ENCODE data around the gene NDN.
A peak's percentile ranks its signal among the peaks of the same experiment; 100 is the strongest.
"Not testable (repeated sequence)": the region's sequence is repeated elsewhere in the genome, so short reads cannot be mapped to it uniquely, and the experiment has no call there.

NDN gene, protein sequence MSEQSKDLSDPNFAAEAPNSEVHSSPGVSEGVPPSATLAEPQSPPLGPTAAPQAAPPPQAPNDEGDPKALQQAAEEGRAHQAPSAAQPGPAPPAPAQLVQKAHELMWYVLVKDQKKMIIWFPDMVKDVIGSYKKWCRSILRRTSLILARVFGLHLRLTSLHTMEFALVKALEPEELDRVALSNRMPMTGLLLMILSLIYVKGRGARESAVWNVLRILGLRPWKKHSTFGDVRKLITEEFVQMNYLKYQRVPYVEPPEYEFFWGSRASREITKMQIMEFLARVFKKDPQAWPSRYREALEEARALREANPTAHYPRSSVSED

DNA sequence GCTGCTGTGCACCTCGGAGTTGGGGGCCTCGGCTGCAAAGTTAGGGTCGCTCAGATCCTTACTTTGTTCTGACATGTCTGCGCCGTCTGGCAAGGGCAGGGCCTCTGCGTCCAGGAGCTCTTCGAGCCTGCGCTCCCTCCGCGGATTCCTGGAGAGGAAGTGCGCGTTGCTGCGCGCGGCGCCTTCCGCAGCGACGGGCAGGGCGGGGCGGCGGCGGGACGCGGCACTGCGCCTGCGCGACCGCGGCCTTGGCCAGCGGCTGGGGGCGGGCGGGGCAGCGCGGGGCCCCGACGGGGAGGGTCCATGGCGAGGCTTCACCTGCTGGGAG, at the start of gene NDN:
TSS of gene NDN (minus strand) at position 163 of the 328 bp plus-strand sequence. CDS start at position 75, 88 bp downstream.
- Histone ChIP-seq H3K27ac (ENCODE audit: low read depth, low read length) (no peak within 1 kb of the TSS), H3K36me3 (ENCODE audit: insufficient read depth, low read length) (no peaks in the 10 kb centered on the region), H3K79me2 (ENCODE audit: control insufficient read depth, insufficient read depth, low read length, unreplicated experiment) (no peaks in the 10 kb centered on the region), H3K27me3 (ENCODE audit: insufficient read depth, low read length) (no peaks in the 10 kb centered on the region), H2AFZ (ENCODE audit: low read length, unreplicated experiment) (no peak within 1 kb of the TSS), H3K4me1 (ENCODE audit: control insufficient read depth, insufficient read depth, low read length, unreplicated experiment) (no peaks in the 10 kb centered on the region), H3K4me3 (ENCODE audit: low read depth, low read length) (peak within 1 kb of the TSS; percentile 76)

GRCh38 chr15:23736033-23736673, 49.0 kb upstream of the NDN start:
- no peaks in the 10 kb centered on the region for H3K36me3 ChIP-seq (ENCODE audit: insufficient read depth, low read length)
- H3K4me1 ChIP-seq (ENCODE audit: control insufficient read depth, insufficient read depth, low read length, unreplicated experiment): no peaks in the 10 kb centered on the region
- no peaks in the 10 kb centered on the region for H3K79me2 ChIP-seq (ENCODE audit: control insufficient read depth, insufficient read depth, low read length, unreplicated experiment)
- no peak overlapping the region for H3K4me3 ChIP-seq (ENCODE audit: low read depth, low read length)
- no peaks in the 10 kb centered on the region for H3K27me3 ChIP-seq (ENCODE audit: insufficient read depth, low read length)
- H3K27ac ChIP-seq (ENCODE audit: low read depth, low read length): no peak overlapping the region
- no peak overlapping the region for H2AFZ ChIP-seq (ENCODE audit: low read length, unreplicated experiment)

GRCh38 chr15:23734862-23735261, 47.8 kb upstream of the NDN start:
- H3K36me3 ChIP-seq (ENCODE audit: insufficient read depth, low read length): no peaks in the 10 kb centered on the region
- H2AFZ ChIP-seq (ENCODE audit: low read length, unreplicated experiment): no peak overlapping the region
- no peaks in the 10 kb centered on the region for H3K79me2 ChIP-seq (ENCODE audit: control insufficient read depth, insufficient read depth, low read length, unreplicated experiment)
- H3K4me3 ChIP-seq (ENCODE audit: low read depth, low read length): no peak overlapping the region
- no peaks in the 10 kb centered on the region for H3K27me3 ChIP-seq (ENCODE audit: insufficient read depth, low read length)
- no peaks in the 10 kb centered on the region for H3K4me1 ChIP-seq (ENCODE audit: control insufficient read depth, insufficient read depth, low read length, unreplicated experiment)
- no peak overlapping the region for H3K27ac ChIP-seq (ENCODE audit: low read depth, low read length)

- not testable (repeated sequence) for H3K4me1 ChIP-seq (ENCODE audit: control insufficient read depth, insufficient read depth, low read length, unreplicated experiment); H2AFZ ChIP-seq (ENCODE audit: low read length, unreplicated experiment); H3K27me3 ChIP-seq (ENCODE audit: insufficient read depth, low read length); H3K4me3 ChIP-seq (ENCODE audit: low read depth, low read length); H3K36me3 ChIP-seq (ENCODE audit: insufficient read depth, low read length); H3K27ac ChIP-seq (ENCODE audit: low read depth, low read length); H3K79me2 ChIP-seq (ENCODE audit: control insufficient read depth, insufficient read depth, low read length, unreplicated experiment)
Observed at GRCh38 chr15:23713874-23714656, 27.0 kb upstream of the NDN start.

GRCh38 chr15:23708332-23708731, 21.2 kb upstream of the NDN start:
- Histone ChIP-seq H3K27ac (ENCODE audit: low read depth, low read length) (no peak overlapping the region), H2AFZ (ENCODE audit: low read length, unreplicated experiment) (no peak overlapping the region), H3K4me3 (ENCODE audit: low read depth, low read length) (no peak overlapping the region), H3K36me3 (ENCODE audit: insufficient read depth, low read length) (no peaks in the 10 kb centered on the region), H3K79me2 (ENCODE audit: control insufficient read depth, insufficient read depth, low read length, unreplicated experiment) (no peaks in the 10 kb centered on the region), H3K4me1 (ENCODE audit: control insufficient read depth, insufficient read depth, low read length, unreplicated experiment) (no peaks in the 10 kb centered on the region), H3K27me3 (ENCODE audit: insufficient read depth, low read length) (no peaks in the 10 kb centered on the region)

GRCh38 chr15:23695282-23695681, 8.2 kb upstream of the NDN start:
- Histone ChIP-seq H3K79me2 (ENCODE audit: control insufficient read depth, insufficient read depth, low read length, unreplicated experiment) (no peaks in the 10 kb centered on the region), H2AFZ (ENCODE audit: low read length, unreplicated experiment) (no peak overlapping the region), H3K27ac (ENCODE audit: low read depth, low read length) (no peak overlapping the region), H3K4me3 (ENCODE audit: low read depth, low read length) (no peak overlapping the region), H3K36me3 (ENCODE audit: insufficient read depth, low read length) (no peaks in the 10 kb centered on the region), H3K27me3 (ENCODE audit: insufficient read depth, low read length) (no peaks in the 10 kb centered on the region), H3K4me1 (ENCODE audit: control insufficient read depth, insufficient read depth, low read length, unreplicated experiment) (no peaks in the 10 kb centered on the region)

GRCh38 chr15:23694592-23694991, 7.5 kb upstream of the NDN start:
- H3K27ac ChIP-seq (ENCODE audit: low read depth, low read length): no peak overlapping the region
- no peaks in the 10 kb centered on the region for H3K27me3 ChIP-seq (ENCODE audit: insufficient read depth, low read length)
- no peaks in the 10 kb centered on the region for H3K36me3 ChIP-seq (ENCODE audit: insufficient read depth, low read length)
- no peaks in the 10 kb centered on the region for H3K79me2 ChIP-seq (ENCODE audit: control insufficient read depth, insufficient read depth, low read length, unreplicated experiment)
- H2AFZ ChIP-seq (ENCODE audit: low read length, unreplicated experiment): no peak overlapping the region
- H3K4me3 ChIP-seq (ENCODE audit: low read depth, low read length): no peak overlapping the region
- H3K4me1 ChIP-seq (ENCODE audit: control insufficient read depth, insufficient read depth, low read length, unreplicated experiment): no peaks in the 10 kb centered on the region

DNA sequence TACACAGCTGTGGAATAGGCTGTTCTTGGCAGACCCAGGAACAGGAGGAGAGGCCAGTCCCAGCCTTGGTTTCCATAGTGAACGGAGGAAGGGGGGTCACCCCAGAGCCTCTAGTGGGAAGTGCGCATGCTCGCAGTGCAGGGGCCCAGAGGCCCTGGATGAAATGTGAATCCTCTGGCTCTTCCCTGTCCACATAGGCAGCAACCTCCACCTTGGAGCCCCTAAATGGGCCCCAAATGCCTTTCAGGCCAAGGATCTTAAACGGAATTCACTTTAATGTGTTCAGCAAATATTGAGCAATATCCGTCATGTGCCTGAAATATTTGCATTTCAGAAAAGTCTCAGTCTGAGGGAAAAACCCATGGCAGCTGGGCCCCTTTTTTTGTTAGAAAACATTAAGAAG, 3.3 kb upstream of the NDN start:
- Histone ChIP-seq H3K27ac (ENCODE audit: low read depth, low read length) (no peak overlapping the region), H3K4me3 (ENCODE audit: low read depth, low read length) (no peak overlapping the region), H3K36me3 (ENCODE audit: insufficient read depth, low read length) (no peaks in the 10 kb centered on the region), H3K79me2 (ENCODE audit: control insufficient read depth, insufficient read depth, low read length, unreplicated experiment) (no peaks in the 10 kb centered on the region), H2AFZ (ENCODE audit: low read length, unreplicated experiment) (no peak overlapping the region), H3K27me3 (ENCODE audit: insufficient read depth, low read length) (no peaks in the 10 kb centered on the region), H3K4me1 (ENCODE audit: control insufficient read depth, insufficient read depth, low read length, unreplicated experiment) (no peaks in the 10 kb centered on the region)

GRCh38 chr15:23690015-23690414, 2.9 kb upstream of the NDN start:
- Histone ChIP-seq H3K4me1 (ENCODE audit: control insufficient read depth, insufficient read depth, low read length, unreplicated experiment) (no peaks in the 10 kb centered on the region), H2AFZ (ENCODE audit: low read length, unreplicated experiment) (no peak overlapping the region), H3K27me3 (ENCODE audit: insufficient read depth, low read length) (no peaks in the 10 kb centered on the region), H3K36me3 (ENCODE audit: insufficient read depth, low read length) (no peaks in the 10 kb centered on the region), H3K79me2 (ENCODE audit: control insufficient read depth, insufficient read depth, low read length, unreplicated experiment) (no peaks in the 10 kb centered on the region), H3K4me3 (ENCODE audit: low read depth, low read length) (no peak overlapping the region), H3K27ac (ENCODE audit: low read depth, low read length) (no peak overlapping the region)

DNA sequence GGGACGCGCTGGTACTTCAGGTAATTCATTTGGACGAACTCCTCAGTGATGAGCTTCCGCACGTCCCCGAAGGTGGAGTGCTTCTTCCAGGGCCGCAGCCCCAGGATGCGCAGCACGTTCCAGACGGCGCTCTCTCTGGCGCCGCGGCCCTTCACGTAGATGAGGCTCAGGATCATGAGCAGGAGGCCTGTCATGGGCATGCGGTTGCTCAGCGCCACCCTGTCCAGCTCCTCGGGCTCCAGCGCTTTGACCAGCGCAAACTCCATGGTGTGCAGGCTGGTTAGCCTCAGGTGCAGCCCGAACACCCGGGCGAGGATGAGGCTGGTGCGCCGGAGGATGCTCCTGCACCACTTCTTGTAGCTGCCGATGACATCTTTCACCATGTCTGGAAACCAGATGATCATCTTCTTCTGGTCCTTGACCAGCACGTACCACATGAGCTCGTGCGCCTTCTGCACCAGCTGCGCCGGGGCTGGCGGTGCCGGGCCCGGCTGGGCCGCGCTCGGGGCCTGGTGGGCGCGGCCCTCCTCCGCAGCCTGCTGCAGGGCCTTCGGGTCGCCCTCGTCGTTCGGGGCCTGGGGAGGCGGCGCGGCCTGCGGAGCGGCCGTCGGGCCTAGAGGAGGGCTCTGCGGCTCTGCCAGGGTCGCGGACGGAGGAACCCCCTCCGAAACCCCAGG, 501 bp downstream of the NDN start:
- H3K4me1 ChIP-seq (ENCODE audit: control insufficient read depth, insufficient read depth, low read length, unreplicated experiment): no peaks in the 10 kb centered on the region
- H3K79me2 ChIP-seq (ENCODE audit: control insufficient read depth, insufficient read depth, low read length, unreplicated experiment): no peaks in the 10 kb centered on the region
- no peaks in the 10 kb centered on the region for H3K36me3 ChIP-seq (ENCODE audit: insufficient read depth, low read length)
- no peaks in the 10 kb centered on the region for H3K27me3 ChIP-seq (ENCODE audit: insufficient read depth, low read length)
- H3K4me3 ChIP-seq (ENCODE audit: low read depth, low read length): peak overlapping the region; percentile 76
- H3K27ac ChIP-seq (ENCODE audit: low read depth, low read length): no peak overlapping the region
- no peak overlapping the region for H2AFZ ChIP-seq (ENCODE audit: low read length, unreplicated experiment)
